Lower lobe of right lung (tissue), 2 donors: Measurements from ENCODE around the gene DPP6. TPM values are rescaled to one million over a fixed set of nuclear protein-coding genes. Genes with fewer than 3 reads are reported as not detected.
"Not testable (repeated sequence)": the region's sequence is repeated elsewhere in the genome, so short reads cannot be mapped to it uniquely, and the experiment has no call there.

Source experiments
- ATAC-seq, 2 donors: fragments of 200-7000 bp; cut with Tn5 transposase; one replicate each; pipeline ENCODE4 v1.9.1; 2020 to 2022; ENCODE audit warnings: mild to moderate bottlenecking in 2 of 2, moderate library complexity in 2 of 2
- DNase-seq: peaks from one replicate; pipeline ENCODE4 v3.0.0-alpha.2; 2020
- H3K27ac ChIP-seq: fragments of 200-600 bp; one replicate; pipeline ENCODE4 v1.8.0; 2022
- H3K27me3 ChIP-seq: fragments of 200-600 bp; one replicate; pipeline ENCODE4 v1.8.0; 2022; ENCODE audit warnings: low read depth
- H3K36me3 ChIP-seq: fragments of 200-600 bp; one replicate; pipeline ENCODE4 v1.8.0; 2022; ENCODE audit warnings: mild to moderate bottlenecking
- H3K4me1 ChIP-seq: fragments of 200-600 bp; one replicate; pipeline ENCODE4 v1.8.0; 2022
- H3K4me3 ChIP-seq: fragments of 200-600 bp; one replicate; pipeline ENCODE4 v1.8.0; 2022; ENCODE audit warnings: mild to moderate bottlenecking
- H3K9me3 ChIP-seq: fragments of 200-600 bp; one replicate; pipeline ENCODE4 v1.8.0; 2022
- intact Hi-C: fragments of 100-400 bp; cut with DNase I; formaldehyde crosslinking; loops from one replicate; pipeline ENCODE4 v1.11.0; 2022
- total RNA-seq: library from RNA; stranded (reverse); fragmentation: NEBNext Ultra II Directional; extraction: Animal tissue kit (Norgen Biotek cat#: 25700); gene quantifications from one replicate; pipeline ENCODE4 v1.2.1, GENCODE V29; 2021
- TF ChIP-seq, protein P1 (sequence below): fragments of 200-600 bp; IDR thresholded peaks from one replicate; pipeline ENCODE4 v1.8.0; 2022; ENCODE audit warnings: antibody characterized with exemption, mild to moderate bottlenecking
- donor health status: DM: no; HTN: yes; CAD: no; lungs with severe emphysema.

Gene DPP6
- total RNA-seq, 1 donor from 2014 or later, result 0.71 TPM

- DNase-seq, H3K27ac ChIP-seq, intact Hi-C loops: not testable (repeated sequence)
Observed at GRCh38 chr7:154146707-154147038, 94.5 kb downstream of the DPP6 start.

DNA sequence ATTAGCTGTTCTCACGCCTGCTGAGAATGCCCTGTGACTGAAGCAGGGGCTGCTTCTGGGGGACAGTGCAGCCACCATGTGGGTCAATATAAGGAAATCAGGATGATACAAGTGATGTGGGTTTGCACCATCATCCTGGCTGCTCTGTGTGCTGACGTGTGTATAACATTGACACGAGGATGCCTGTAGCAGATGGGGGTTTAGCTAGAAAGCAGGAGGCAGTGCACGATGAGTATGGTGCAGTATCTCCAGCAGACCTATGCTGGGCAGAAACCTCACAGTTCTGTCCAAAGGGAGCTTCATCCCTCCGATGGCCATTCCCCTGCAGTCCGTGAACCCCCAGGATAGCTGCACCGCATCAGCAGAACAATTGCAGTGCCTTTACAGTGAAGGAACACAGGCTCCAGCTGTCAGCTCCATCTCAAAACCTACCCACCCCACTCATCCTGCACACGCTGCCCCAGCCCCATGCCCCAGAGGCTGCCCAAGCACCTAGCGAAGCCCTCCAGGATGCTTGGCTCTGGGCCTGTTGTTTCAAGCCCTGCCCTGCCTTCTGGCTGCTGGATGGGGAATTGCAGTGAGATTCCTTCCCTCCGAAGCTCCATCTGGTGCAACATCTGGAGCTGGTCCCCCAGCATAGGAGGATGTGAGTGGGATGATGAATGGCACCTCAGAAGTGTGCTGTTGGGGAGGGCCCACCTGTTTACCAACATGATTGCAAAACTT, 96.8 kb downstream of the DPP6 start:
- H3K9me3 ChIP-seq, H3K36me3 ChIP-seq, ATAC-seq, H3K4me1 ChIP-seq, DNase-seq, H3K27ac ChIP-seq, intact Hi-C loops, H3K27me3 ChIP-seq, H3K4me3 ChIP-seq: not testable (repeated sequence)

More at GRCh38 chr7:154146707-154147038, 94.5 kb downstream of the DPP6 start:
- not testable (repeated sequence) for H3K4me1 ChIP-seq, H3K9me3 ChIP-seq, H3K4me3 ChIP-seq, H3K36me3 ChIP-seq, ATAC-seq, H3K27me3 ChIP-seq

- H3K4me1 ChIP-seq, H3K27ac ChIP-seq, ATAC-seq, intact Hi-C loops, H3K36me3 ChIP-seq, H3K9me3 ChIP-seq, H3K4me3 ChIP-seq, DNase-seq, H3K27me3 ChIP-seq: not testable (repeated sequence)
Observed at GRCh38 chr7:154150656-154151055, 98.5 kb downstream of the DPP6 start.

DNA sequence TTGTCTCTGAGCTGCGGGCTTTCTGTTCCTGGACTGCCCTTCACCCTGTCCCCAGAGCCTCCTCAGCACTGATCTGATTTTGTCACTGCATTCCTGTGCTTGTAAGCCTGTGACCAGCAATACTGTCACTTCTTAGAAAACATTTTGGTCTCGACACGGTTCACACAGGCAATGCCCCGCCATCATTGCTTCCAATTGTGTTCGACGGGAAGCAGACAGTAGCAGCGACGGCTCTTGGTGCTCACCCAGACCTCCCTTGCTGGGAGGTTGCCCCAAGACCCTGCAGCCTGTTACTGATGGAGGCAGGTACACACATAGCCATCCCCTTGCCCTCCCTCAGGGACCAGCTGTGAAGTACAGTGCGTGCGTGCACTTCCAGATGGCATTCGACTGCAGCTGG, 99.1 kb downstream of the DPP6 start:
- H3K27ac ChIP-seq, intact Hi-C loops, H3K27me3 ChIP-seq, H3K4me1 ChIP-seq, ATAC-seq, H3K36me3 ChIP-seq, H3K4me3 ChIP-seq, H3K9me3 ChIP-seq, DNase-seq: not testable (repeated sequence)

DNA sequence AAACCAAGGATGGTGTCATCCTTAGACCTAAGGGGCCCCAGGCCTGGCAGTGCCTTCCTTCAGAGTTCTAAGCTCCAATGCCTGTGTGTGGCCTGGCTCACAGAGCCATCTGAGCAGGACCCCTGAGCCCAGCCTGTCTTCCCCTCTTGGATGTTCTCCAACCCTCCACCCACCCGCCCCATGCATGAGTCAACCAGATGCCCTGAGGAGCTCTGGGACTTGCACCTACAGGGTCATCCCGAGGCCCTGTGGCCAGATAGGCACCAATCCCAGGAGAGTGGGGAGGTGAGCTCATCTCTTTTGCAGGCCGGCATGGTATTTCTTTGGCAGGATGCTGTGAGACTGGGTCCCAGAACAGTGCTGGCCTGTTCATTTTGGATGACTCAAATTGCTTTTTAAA, 103.7 kb downstream of the DPP6 start:
- H3K36me3 ChIP-seq, H3K9me3 ChIP-seq, H3K4me3 ChIP-seq, intact Hi-C loops, DNase-seq, H3K27ac ChIP-seq, H3K4me1 ChIP-seq, H3K27me3 ChIP-seq: not testable (repeated sequence)
- peak in 1 of 2 donors; percentile 25 for ATAC-seq

GRCh38 chr7:154162921-154163320, 110.7 kb downstream of the DPP6 start:
- H3K27me3 ChIP-seq, H3K9me3 ChIP-seq, H3K4me3 ChIP-seq, H3K27ac ChIP-seq, H3K4me1 ChIP-seq, intact Hi-C loops, H3K36me3 ChIP-seq, DNase-seq, ATAC-seq: not testable (repeated sequence)

- H3K9me3 ChIP-seq, H3K27ac ChIP-seq, H3K4me1 ChIP-seq, H3K36me3 ChIP-seq, intact Hi-C loops, DNase-seq, H3K4me3 ChIP-seq, H3K27me3 ChIP-seq: not testable (repeated sequence)
- peak in 1 of 2 donors; percentile 39 for ATAC-seq
Observed at GRCh38 chr7:154163642-154164041, 111.4 kb downstream of the DPP6 start.

DNA sequence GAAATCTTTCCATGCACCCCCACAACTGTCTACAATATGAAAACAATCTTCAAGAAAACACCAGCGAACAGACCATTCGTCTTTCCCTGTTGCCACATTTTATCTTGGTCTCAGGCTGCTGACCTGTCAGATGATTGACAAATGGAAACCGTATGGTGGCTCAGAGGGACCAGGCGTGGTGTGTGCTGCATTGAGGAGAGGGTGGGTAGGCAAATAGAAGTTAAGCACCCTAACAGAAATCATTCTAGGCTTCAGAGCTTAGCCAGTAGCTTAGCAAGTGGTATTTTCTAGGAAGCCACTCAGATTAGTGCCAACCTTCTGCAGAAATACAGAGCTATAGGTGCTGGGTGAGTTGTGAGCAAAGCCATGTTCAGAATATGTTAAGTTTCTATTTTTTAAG, 114.9 kb downstream of the DPP6 start:
- no peaks in the 10 kb centered on the region for H3K4me1 ChIP-seq
- ATAC-seq (no peak), DNase-seq (no peak)
- H3K4me3 ChIP-seq, result no peak overlapping the region
- no peaks in the 10 kb centered on the region for H3K27me3 ChIP-seq
- TF ChIP-seq, protein P1, sequence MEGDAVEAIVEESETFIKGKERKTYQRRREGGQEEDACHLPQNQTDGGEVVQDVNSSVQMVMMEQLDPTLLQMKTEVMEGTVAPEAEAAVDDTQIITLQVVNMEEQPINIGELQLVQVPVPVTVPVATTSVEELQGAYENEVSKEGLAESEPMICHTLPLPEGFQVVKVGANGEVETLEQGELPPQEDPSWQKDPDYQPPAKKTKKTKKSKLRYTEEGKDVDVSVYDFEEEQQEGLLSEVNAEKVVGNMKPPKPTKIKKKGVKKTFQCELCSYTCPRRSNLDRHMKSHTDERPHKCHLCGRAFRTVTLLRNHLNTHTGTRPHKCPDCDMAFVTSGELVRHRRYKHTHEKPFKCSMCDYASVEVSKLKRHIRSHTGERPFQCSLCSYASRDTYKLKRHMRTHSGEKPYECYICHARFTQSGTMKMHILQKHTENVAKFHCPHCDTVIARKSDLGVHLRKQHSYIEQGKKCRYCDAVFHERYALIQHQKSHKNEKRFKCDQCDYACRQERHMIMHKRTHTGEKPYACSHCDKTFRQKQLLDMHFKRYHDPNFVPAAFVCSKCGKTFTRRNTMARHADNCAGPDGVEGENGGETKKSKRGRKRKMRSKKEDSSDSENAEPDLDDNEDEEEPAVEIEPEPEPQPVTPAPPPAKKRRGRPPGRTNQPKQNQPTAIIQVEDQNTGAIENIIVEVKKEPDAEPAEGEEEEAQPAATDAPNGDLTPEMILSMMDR, result no peak
- H3K9me3 ChIP-seq, result no peaks in the 10 kb centered on the region
- intact Hi-C loops, result no loop called here
- H3K27ac ChIP-seq, result no peak overlapping the region
- H3K36me3 ChIP-seq, result no peaks in the 10 kb centered on the region

GRCh38 chr7:154167807-154168206, 115.6 kb downstream of the DPP6 start:
- Histone ChIP-seq H3K4me1 (no peaks in the 10 kb centered on the region), H3K4me3 (no peak overlapping the region), H3K36me3 (no peaks in the 10 kb centered on the region), H3K27ac (no peak overlapping the region), H3K27me3 (no peaks in the 10 kb centered on the region), H3K9me3 (no peaks in the 10 kb centered on the region)
- DNase-seq (no peak), ATAC-seq (no peak)
- TF ChIP-seq, protein P1, result no peak
- intact Hi-C loops, result no loop called here
